IMR-90 (cell line): ENCODE data around the gene NLRC5. TPM values are rescaled to one million over a fixed set of nuclear protein-coding genes. Genes with fewer than 3 reads are reported as not detected.

Experiments
- ATAC-seq: fragments of 200-7000 bp; cut with Tn5 transposase; 2 replicates; pipeline ENCODE4 v1.9.1; 2020; ENCODE audit warnings: low read depth, mild to moderate bottlenecking, moderate library complexity
- BruUV-seq: library from RNA; stranded (reverse); fragments of 400-500 nt; replicated peaks from 2 replicates; lab custom pipeline; 2021; lab: Mats Ljungman, UMichigan
- CTCF ChIA-PET: fragments of 300-600 bp; formaldehyde crosslinking; extraction: SDS; loops from one replicate; lab custom pipeline; 2021; ENCODE audit warnings: antibody characterized with exemption; lab: Yijun Ruan, JAX
- POLR2A ChIA-PET: fragments of 300-600 bp; sonication (Branson Sonifier 250); formaldehyde crosslinking; loops from one replicate; lab custom pipeline; 2022; ENCODE audit warnings: antibody characterized with exemption; ENCODE audit not compliant: unreplicated experiment; lab: Charles Lee
- DNase-seq: peaks from one replicate; pipeline ENCODE4 v3.0.0; 2013
- H2AFZ ChIP-seq: replicated peaks from 2 replicates; pipeline ENCODE3; 2013; ENCODE audit warnings: low read length, mild to moderate bottlenecking; ENCODE audit not compliant: poor library complexity
- H2AK5ac ChIP-seq: 2 replicates; pipeline ENCODE4 v1.6.1; 2013; ENCODE audit warnings: low read depth, low read length, inconsistent platforms
- H2AK9ac ChIP-seq: replicated peaks from 2 replicates; pipeline ENCODE3; 2013; ENCODE audit warnings: mild to moderate bottlenecking, low read depth, low read length, moderate library complexity; ENCODE audit not compliant: poor library complexity
- H2BK120ac ChIP-seq: 2 replicates; pipeline ENCODE4 v1.6.1; 2013; ENCODE audit warnings: low read depth, low read length, inconsistent platforms
- H2BK15ac ChIP-seq: 3 replicates; pipeline ENCODE4 v1.6.1; 2013; ENCODE audit warnings: low read depth, low read length, inconsistent platforms
- H2BK20ac ChIP-seq: 2 replicates; pipeline ENCODE4 v1.6.1; 2013; ENCODE audit warnings: low read depth, mild to moderate bottlenecking, inconsistent platforms, low read length, moderate library complexity
- H2BK5ac ChIP-seq: 2 replicates; pipeline ENCODE4 v1.6.1; 2013; ENCODE audit warnings: mild to moderate bottlenecking, low read depth, low read length, inconsistent platforms; ENCODE audit not compliant: poor library complexity, severe bottlenecking
- H3K14ac ChIP-seq: replicated peaks from 2 replicates; pipeline ENCODE4 v1.6.1; 2013; ENCODE audit warnings: low read depth, low read length, inconsistent platforms
- H3K18ac ChIP-seq: 2 replicates; pipeline ENCODE4 v1.6.1; 2013; ENCODE audit warnings: low read depth, low read length, control low read depth
- H3K23ac ChIP-seq: 2 replicates; pipeline ENCODE4 v1.6.1; 2013; ENCODE audit warnings: low read depth, low read length, inconsistent platforms
- H3K27ac ChIP-seq: 2 replicates; pipeline ENCODE4 v1.5.1; 2013; ENCODE audit warnings: mild to moderate bottlenecking, control low read depth, low read length; ENCODE audit not compliant: insufficient read depth
- H3K27me3 ChIP-seq: 2 replicates; pipeline ENCODE4 v1.6.1; 2013; ENCODE audit warnings: low read length; ENCODE audit not compliant: control insufficient read depth, insufficient read depth
- H3K36me3 ChIP-seq: 2 replicates; pipeline ENCODE4 v1.6.1; 2013; ENCODE audit warnings: low read length, mixed read lengths; ENCODE audit not compliant: control insufficient read depth, insufficient read depth
- H3K4ac ChIP-seq: 2 replicates; pipeline ENCODE4 v1.6.1; 2013; ENCODE audit warnings: low read depth, low read length, inconsistent platforms
- H3K4me1 ChIP-seq: 2 replicates; pipeline ENCODE4 v1.6.1; 2013; ENCODE audit warnings: low read length, mixed read lengths; ENCODE audit not compliant: control insufficient read depth, insufficient read depth
- H3K4me2 ChIP-seq: 2 replicates; pipeline ENCODE4 v1.6.1; 2013; ENCODE audit warnings: low read depth, mild to moderate bottlenecking, control low read depth, low read length, moderate library complexity
- H3K4me3 ChIP-seq: 2 replicates; pipeline ENCODE4 v1.5.1; 2013; ENCODE audit warnings: low read depth, mild to moderate bottlenecking, control low read depth, low read length, moderate library complexity; ENCODE audit not compliant: insufficient read depth
- H3K56ac ChIP-seq: 2 replicates; pipeline ENCODE4 v1.6.1; 2013; ENCODE audit warnings: low read length, inconsistent platforms; ENCODE audit not compliant: insufficient read depth; ENCODE audit errors: extremely low read depth
- H3K79me1 ChIP-seq, 2 experiments: 2 replicates each; pipeline ENCODE4 v1.6.1; 2013; ENCODE audit warnings: low read length in 2 of 2, inconsistent platforms in 1 of 2, low read depth in 1 of 2
- H3K9ac ChIP-seq: 2 replicates; pipeline ENCODE4 v1.6.1; 2013; ENCODE audit warnings: low read depth, low read length, control low read depth
- H3K9me1 ChIP-seq: 2 replicates; pipeline ENCODE4 v1.6.1; 2013; ENCODE audit warnings: low read length, inconsistent platforms; ENCODE audit not compliant: insufficient read depth
- H3K9me3 ChIP-seq: 2 replicates; pipeline ENCODE4 v1.6.1; 2013; ENCODE audit warnings: low read length; ENCODE audit not compliant: control insufficient read depth, insufficient read depth
- H4K20me1 ChIP-seq: 2 replicates; pipeline ENCODE4 v1.6.1; 2013; ENCODE audit warnings: low read length, inconsistent platforms; ENCODE audit not compliant: insufficient read depth
- H4K5ac ChIP-seq: 2 replicates; pipeline ENCODE4 v1.6.1; 2013; ENCODE audit warnings: mild to moderate bottlenecking, low read depth, low read length, control low read depth
- H4K8ac ChIP-seq, 2 experiments: 2 replicates each; pipeline ENCODE4 v1.6.1; 2013; ENCODE audit warnings: low read depth in 2 of 2, low read length in 2 of 2, control low read depth in 1 of 2, inconsistent platforms in 1 of 2
- H4K91ac ChIP-seq: 2 replicates; pipeline ENCODE4 v1.6.1; 2013; ENCODE audit warnings: low read depth, low read length, inconsistent platforms; ENCODE audit not compliant: insufficient read depth
- CHD1 ChIP-seq: IDR thresholded peaks from 2 replicates; pipeline ENCODE4 v1.6.1; 2012; ENCODE audit warnings: low read depth, low read length, improper control_type of control experiment
- SMC3 ChIP-seq: fragments of 150-350 bp; IDR thresholded peaks from 2 replicates; pipeline ENCODE4 v1.6.1; 2016; ENCODE audit warnings: low read depth, mild to moderate bottlenecking, antibody characterized with exemption, low read length, moderate library complexity
- WGBS, 2 experiments: methylation state at CpG; one replicate each; pipeline versions ENCODE4 v1.1.5 to v1.1.7; 2013; ENCODE audit warnings: missing lambda C conversion rate in 2 of 2; ENCODE audit not compliant: insufficient read length in 1 of 2; ENCODE audit errors: extremely low coverage in 2 of 2; 5-methylcytosine and 5-hydroxymethylcytosine counted together
- dilution Hi-C: fragments of 300-500 bp; cut with HindIII; formaldehyde crosslinking; loops from one replicate; pipeline ENCODE4 v1.14.3; 2018; ENCODE audit warnings: low sequenced_read_pairs; ENCODE audit not compliant: unreplicated experiment
- in situ Hi-C: fragments of 300-500 bp; cut with MboI; formaldehyde crosslinking; loops from 3 replicates; pipeline ENCODE4 v1.14.3; 2019; ENCODE audit warnings: low sequenced_read_pairs, inconsistent platforms, mixed read lengths
- intact Hi-C: fragments of 100-400 bp; cut with micrococcal nuclease; formaldehyde crosslinking; loops from 2 replicates; pipeline ENCODE4 v1.10.0; 2022
- polyA plus RNA-seq, 3 experiments: library from polyadenylated mRNA; depleted of rRNA; stranded (reverse); fragments of >200 nt; gene quantifications; 2 replicates each; pipeline ENCODE4 v1.2.3, GENCODE V29; 2012; ENCODE audit warnings: low replicate concordance in 1 of 3
- total RNA-seq: library from RNA; depleted of rRNA; stranded (reverse); fragments of >200 nt; gene quantifications from 2 replicates; pipeline ENCODE4 v1.2.3, GENCODE V29; 2012

The NLRC5 gene
- total and polyA plus RNA-seq, 2 of the 4 experiments (the other 2 are of a cell fraction): 9.1 to 14.9 TPM

- H4K20me1 ChIP-seq: no peaks in the 10 kb centered on the region
- ChIA-PET CTCF (no interaction called here), POLR2A (no interaction called here)
- H3K14ac ChIP-seq: no peak overlapping the region
- intact Hi-C loops: no loop called here
- H3K9ac ChIP-seq: no peak overlapping the region
- H4K91ac ChIP-seq: no peak overlapping the region
- no peak overlapping the region for H3K4ac ChIP-seq
- no peaks in the 10 kb centered on the region; the same call in 1 of the 2 replicates for H3K9me1 ChIP-seq
- 71% methylated on average over 2 of the region's 9 CpGs; no CpG with 5 or more reads in 1 of the 2 experiments for WGBS, 2 experiments
- ATAC-seq (no peak), DNase-seq (no peak)
- no peak overlapping the region for H2BK5ac ChIP-seq
- BruUV-seq: no TSS peak
- H3K23ac ChIP-seq: no peak overlapping the region
- H4K8ac ChIP-seq: no peak overlapping the region
- H3K27ac ChIP-seq: no peak overlapping the region
- H3K4me3 ChIP-seq: no peak overlapping the region
- in situ Hi-C loops: no loop called here
- H3K79me1 ChIP-seq: no peaks in the 10 kb centered on the region
- no peak overlapping the region for H2BK120ac ChIP-seq
- no peak overlapping the region for H2BK20ac ChIP-seq
- no peaks in the 10 kb centered on the region for H3K27me3 ChIP-seq
- H2AFZ ChIP-seq: no peak overlapping the region
- no peak overlapping the region for H4K5ac ChIP-seq
- no peak overlapping the region for H3K56ac ChIP-seq
- TF ChIP-seq SMC3 (no peak), CHD1 (no peak)
- no peaks in the 10 kb centered on the region for H3K4me1 ChIP-seq
- H2AK5ac ChIP-seq: no peak overlapping the region
- H2AK9ac ChIP-seq: no peak overlapping the region
- peaks cover 24% of the 10 kb centered on the region for H3K36me3 ChIP-seq
- no peak overlapping the region for H3K18ac ChIP-seq
- H2BK15ac ChIP-seq: no peak overlapping the region
- no peak overlapping the region for H3K4me2 ChIP-seq
- H3K9me3 ChIP-seq: no peaks in the 10 kb centered on the region
- dilution Hi-C loops: no loop called here
Observed at GRCh38 chr16:57053206-57053605, 63.8 kb downstream of the NLRC5 start.
